ENCODE measurements around the gene NAA60. TPM values are rescaled to one million over a fixed set of nuclear protein-coding genes. Genes with fewer than 3 reads are reported as not detected.

Gene NAA60
- total and polyA plus RNA-seq, 2 of the 13 experiments (the other 11 are each of a cell fraction or from before 2014, with no cell fraction given) = 14.7 to 32.0 TPM

- TF ChIP-seq ZEB1 (IDR thresholded peaks at IDR 0.05; ENCODE audit: insufficient replicate concordance, low read depth) = no peak
Measured at GRCh38 chr16:3503523-3503922, 60.0 kb downstream of the NAA60 start (continued).

- in situ Hi-C loops (cut with HindIII; ENCODE audit: extremely low pct_ligation_motif_present, low pct_unique_long_range_greater_than_20kb) (no loop called here), intact Hi-C loops (cut with micrococcal nuclease; ENCODE audit: unreplicated experiment) (no loop called here)
- Histone ChIP-seq H3K4me1 (ENCODE audit: insufficient read depth, low read length) (peaks cover 2% of the 10 kb centered on the region), H3K9me3 (ENCODE audit: low read length) (no peaks in the 10 kb centered on the region), H3K9ac (ENCODE audit: insufficient read depth, low read depth, low read length) (no peak overlapping the region), H3K79me2 (ENCODE audit: insufficient read depth, low read length) (no peaks in the 10 kb centered on the region), H3K36me3 (replicated peaks in 1 of 2; ENCODE audit: control insufficient read depth in 1 of 2, insufficient read depth in 2 of 2, low read length in 2 of 2) (peaks cover 7 to 27% of the 10 kb centered on the region in 2 experiments; a peak in 4 of 5 replicates), H4K20me1 (ENCODE audit: insufficient read depth, low read length) (no peaks in the 10 kb centered on the region), H3K27me3 (ENCODE audit: control insufficient read depth in 1 of 2, insufficient read depth in 2 of 2, low read length in 2 of 2) (no peaks in the 10 kb centered on the region), H3K4me2 (ENCODE audit: low read depth, low read length) (no peak overlapping the region), H2AFZ (ENCODE audit: low read length) (no peak overlapping the region), H3K4me3 (replicated peaks in 1 of 3; ENCODE audit: insufficient read depth in 1 of 3, low read depth in 2 of 3, low read length in 3 of 3) (no peak overlapping the region), H3K27ac (ENCODE audit: extremely low read length, insufficient read depth, low read length) (no peak overlapping the region)
- TF ChIP-seq ZNF749 (CRISPR knock-in tag; IDR thresholded peaks at IDR 0.05; ENCODE audit: borderline replicate concordance) (no peak), HOXA5 (CRISPR knock-in tag; IDR thresholded peaks at IDR 0.05) (no peak), ZNF614 (CRISPR knock-in tag; IDR thresholded peaks at IDR 0.05; ENCODE audit: borderline replicate concordance) (no peak), THAP7 (CRISPR knock-in tag; IDR thresholded peaks at IDR 0.05) (no peak), ZNF768 (CRISPR knock-in tag; IDR thresholded peaks at IDR 0.05) (no peak), BCLAF1 (IDR thresholded peaks at IDR 0.05) (no peak), ZNF484 (CRISPR knock-in tag; IDR thresholded peaks at IDR 0.05; ENCODE audit: borderline replicate concordance, low read depth) (no peak), TP53 (CRISPR knock-in tag; conservative IDR thresholded peaks at IDR 0.05) (no peak), ZNF264 (CRISPR knock-in tag; IDR thresholded peaks at IDR 0.05) (no peak), NONO (IDR thresholded peaks at IDR 0.05) (no peak), NONO (CRISPR knock-in tag; conservative IDR thresholded peaks at IDR 0.05) (no peak), SNAPC4 (CRISPR knock-in tag; IDR thresholded peaks at IDR 0.05) (no peak), ZNF276 (CRISPR knock-in tag; IDR thresholded peaks at IDR 0.05; ENCODE audit: low read depth) (no peak)
- DNase-seq (ENCODE audit: low spot score) = no peak
- POLR2A ChIA-PET = no interaction called here
- CTCF ChIA-PET (ENCODE audit: low intra/inter-chr PET ratio, low total read pairs) = no interaction called here
- 96% methylated on average over 7 of the region's 7 CpGs for WGBS (ENCODE audit: low lambda C conversion rate)
- no TSS peak for BruUV-seq (replicated peaks)
- ATAC-seq = no peak
- FAIRE-seq = no peak
Measured at GRCh38 chr16:3508736-3509135, 65.3 kb downstream of the NAA60 start.
